ENCODE results near the gene PLGRKT.

GRCh38 chr9:5445886-5446285 lies 8.2 kb upstream of the PLGRKT start:
- TF ChIP-seq CTCF (IDR thresholded peaks at IDR 0.05) (no peak), EP300 (IDR thresholded peaks at IDR 0.05) (no peak), POLR2A (IDR thresholded peaks at IDR 0.05) (no peak)
